ENCODE results near the gene PAK1.

PAK1 gene

DNA sequence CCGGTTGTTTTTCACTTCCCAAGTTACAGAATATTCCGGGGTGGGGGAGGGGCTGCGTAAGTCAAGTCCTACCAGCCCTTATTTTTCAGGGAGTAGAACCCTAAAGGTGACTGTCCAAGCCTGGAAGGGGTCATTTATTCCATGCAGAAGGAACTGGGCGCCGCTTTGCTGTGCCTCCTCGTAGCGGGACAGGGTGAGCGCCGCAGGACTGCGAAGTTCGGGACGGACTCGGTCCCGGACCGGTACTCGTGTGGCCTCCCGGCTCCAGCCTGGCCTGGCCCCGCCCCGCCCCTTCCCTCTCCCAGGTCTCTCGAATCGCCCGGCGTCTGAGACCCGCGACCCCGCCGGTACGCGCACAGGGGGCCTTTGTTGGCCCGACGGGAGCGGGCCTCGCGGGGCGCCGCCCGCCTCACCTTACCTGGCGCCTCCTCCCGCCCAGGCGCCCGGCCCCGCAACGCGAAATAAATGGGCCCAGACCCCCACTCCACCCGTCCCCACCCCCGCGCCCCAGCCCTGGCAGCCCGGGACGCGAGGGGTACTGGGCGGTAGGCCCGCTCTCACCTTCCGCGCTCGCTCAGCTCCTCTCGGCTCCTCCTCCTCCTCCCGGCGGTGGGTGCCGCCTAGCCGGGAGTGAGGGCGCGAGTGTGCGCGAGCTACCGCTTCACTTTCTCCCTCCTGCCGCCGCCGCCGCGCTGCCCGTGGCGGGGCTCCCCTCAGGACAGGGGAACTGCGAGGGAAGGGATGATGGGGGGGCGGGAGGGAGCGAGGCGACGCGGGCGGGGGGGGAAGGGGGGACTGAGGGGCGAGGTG, 698 bp downstream of the PAK1 start:
- no peak for FAIRE-seq

DNA sequence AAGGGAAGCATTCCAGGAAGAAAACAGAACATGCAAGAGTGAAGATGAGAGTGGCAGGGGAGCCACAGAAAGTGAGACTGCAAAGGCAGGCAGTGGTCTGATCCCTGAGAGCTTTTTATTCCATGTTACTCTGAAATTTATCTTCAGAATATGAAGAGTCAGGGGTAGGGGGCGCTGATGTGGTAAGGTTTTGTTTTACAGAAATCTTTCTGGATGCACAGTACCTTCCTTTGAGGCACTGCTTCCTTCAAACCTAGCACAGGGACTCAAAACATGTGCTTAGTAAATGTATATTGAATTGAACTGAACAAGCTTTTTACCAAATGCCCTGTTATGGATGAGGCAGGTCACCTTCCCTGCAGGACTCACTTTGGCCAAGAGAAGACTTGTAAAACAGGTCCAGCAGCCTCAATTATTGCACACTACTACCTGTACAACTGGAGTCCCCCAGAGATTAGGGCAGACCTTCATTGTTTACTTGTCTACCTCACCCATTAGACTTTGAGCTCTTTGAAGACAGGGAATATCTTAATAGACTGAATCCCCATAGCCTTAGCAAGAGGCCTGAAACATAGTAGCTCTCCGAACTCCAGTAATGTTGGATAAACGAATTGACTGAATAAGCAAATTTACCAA, 2.2 kb downstream of the PAK1 start:
- no peak for FAIRE-seq

DNA sequence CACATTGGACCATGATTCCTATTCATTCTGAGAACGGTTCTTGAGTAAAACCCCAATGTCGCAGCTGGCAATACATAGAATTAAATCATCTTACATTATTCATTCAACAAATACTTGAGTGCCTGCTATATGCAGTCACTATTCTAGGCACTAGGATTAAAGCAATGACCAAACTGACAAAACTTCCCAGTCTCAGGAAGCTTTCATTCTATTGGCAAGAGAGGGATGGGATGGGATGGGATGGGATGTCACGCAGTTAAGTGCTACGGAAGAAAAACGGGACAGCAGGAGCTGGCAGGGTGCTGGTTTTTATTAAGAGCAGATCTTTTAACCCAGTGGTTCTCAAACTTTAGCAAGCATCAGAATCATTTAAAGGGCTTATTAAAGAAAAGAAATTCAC, 2.9 kb downstream of the PAK1 start:
- FAIRE-seq = no peak

DNA sequence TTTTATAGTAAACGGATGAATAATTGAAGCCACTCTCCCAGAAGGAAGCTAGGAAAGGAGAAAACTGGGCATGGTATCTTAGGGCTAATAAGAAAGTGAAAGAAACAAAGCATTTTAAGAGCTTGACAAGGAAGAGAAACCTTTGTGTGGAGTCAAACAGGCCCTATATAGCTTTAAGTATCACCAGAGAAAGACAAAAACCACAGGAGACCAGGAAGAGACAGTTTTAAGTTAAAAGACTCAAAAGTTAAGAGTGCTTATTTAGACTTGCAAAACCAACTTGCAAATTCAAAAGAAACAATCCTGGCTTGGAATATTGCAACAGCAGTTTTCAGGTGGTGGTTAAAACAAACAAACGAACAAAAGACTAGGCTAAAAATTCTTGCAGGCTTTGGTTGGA, 3.4 kb downstream of the PAK1 start:
- FAIRE-seq = no peak

DNA sequence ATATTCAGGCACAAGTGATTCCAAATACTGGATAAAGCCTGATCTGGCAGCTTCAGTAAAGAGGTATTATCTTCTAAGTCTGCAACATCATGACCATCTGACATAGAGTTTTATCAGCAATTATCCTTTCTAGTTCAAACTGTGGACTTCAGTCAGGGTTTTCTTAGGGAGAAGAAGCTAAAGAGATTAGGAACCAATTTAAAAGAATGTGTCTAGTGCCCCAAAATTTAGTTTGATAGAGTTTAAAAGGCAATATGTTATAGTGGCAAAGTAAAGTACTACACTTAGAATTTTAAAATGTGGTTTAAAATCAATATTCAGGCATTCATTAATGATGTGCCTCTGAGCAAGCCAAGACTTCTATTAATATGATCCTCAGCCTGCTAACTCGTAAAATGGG, 5.4 kb downstream of the PAK1 start:
- FAIRE-seq = no peak

DNA sequence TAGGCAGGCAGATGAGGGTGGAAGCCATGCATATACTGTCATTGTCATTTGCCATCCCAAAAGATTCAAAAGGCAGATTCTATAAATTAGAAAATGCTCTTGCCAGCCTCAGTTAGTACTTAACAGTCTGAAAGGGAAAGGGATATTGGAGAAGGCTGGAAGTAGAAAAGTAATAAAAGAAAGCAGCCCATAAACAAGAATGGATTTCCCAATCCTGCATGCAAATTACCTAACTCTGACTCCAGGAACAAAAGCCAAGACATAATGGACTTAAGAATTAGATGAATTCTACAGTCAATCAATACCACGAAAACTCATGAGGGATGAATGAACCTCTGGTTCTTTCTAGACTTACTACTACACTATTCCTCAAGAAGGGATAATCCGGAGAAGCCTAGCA, 5.9 kb downstream of the PAK1 start:
- FAIRE-seq = no peak

DNA sequence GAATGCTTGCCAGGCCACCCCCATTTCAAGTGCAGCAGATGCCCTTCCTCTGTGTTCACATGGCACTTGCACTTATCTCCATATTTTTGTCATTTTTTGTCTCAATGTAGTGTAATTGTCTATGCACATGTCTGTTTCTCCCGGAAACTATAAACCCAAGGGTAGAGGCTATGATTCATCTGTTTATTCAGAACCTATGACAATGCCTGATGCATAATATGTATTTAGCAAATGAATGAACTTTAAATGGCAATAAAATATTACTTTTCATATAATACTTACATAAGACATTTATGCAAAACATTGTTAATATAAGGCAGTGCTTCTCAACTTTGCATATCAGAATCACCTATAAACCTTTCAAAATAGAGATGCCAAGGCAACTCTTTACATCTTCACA, 6.7 kb downstream of the PAK1 start:
- no peak for FAIRE-seq

DNA sequence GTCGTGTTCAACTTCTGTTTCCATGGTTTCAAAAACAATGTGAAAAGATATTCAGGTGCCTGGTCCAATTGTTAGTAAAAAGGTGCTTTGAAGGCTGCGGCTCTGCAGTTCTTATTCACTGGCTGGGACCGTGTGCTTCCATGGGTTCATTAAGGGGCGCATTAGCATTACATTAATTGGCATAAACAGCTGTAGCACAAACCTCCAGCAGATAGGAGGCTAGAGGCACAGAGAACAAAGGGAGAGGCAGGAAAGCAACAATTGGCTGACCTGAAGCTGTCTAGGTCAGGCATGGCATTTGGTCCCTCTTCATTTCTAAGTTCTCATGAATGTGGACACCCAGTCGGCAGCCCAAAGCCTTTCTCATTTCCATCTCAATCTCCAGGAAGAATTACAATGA, 16.6 kb downstream of the PAK1 start:
- no peak for FAIRE-seq

DNA sequence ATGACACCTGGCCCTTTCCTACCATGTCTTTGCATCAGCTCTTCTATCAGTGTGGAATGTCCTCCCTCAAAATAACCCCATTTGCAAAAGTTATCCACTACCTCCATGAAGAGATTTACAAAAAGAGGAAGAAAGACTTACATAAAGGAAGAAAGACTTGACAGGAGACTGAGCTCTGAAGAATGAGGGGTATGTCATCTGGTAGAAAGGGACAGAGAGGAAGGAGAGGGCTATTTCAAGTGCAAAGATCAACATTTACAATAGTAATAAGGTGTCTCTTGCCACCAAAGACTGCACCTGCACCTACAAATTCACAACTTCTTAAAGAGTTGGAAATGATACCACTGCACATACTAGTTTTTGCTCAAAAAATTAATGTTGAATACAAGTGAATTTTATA, 18.2 kb downstream of the PAK1 start:
- FAIRE-seq = no peak

DNA sequence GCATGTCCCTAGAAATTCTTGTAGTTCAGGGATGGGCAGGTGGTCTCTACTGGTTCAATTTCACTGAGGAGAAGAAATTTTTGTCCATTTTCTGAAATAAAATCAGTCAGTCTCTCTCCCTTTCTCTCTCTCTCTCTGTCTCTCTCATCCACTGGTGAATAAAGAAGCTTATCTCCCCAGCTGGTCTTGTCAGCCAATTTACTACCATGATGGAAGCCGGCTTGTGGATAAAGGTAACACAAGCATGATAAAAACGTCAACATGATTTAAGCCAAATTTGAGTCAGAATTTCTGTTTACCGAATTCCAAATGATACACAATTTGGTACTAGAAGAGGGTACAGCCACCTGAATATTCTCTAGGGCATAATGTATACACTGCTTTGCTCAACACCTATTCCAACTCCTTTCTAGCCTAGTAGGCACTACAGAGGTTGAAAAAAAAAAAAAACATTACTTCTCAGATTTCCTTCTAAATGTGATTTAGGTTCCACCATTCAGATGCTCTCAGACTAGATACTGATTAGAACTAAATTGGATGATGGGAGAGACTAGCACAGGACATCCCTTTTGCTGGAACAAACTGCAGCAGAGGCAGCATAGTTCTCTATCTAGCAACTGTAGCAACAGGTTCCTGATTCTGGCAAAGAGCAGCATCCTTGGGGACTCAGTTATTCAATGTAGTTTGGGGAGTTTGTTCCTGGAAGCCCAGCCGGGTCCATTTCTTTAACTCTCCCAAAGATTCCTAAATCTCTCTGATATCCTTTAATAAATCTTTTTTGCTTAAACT, 18.8 kb downstream of the PAK1 start:
- no peak for FAIRE-seq

DNA sequence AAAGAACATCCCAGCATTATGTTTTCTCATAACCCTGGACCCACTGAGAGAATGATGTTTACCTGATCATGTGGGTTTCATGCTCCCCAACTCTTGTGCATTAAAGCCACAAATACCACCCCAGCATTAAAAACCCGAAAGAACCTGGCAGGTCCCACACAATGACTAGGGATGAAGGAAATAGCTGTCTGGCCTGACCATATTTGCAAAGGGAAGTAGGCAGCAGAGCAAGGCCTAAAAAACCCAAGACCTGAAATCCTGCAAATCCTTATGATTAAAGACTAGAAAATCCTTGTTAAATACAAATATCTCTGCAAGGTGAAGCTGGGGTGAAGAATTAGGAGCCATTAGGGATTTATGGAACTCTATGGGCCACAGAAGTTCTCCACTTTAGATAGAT, 23.7 kb downstream of the PAK1 start:
- FAIRE-seq = no peak

DNA sequence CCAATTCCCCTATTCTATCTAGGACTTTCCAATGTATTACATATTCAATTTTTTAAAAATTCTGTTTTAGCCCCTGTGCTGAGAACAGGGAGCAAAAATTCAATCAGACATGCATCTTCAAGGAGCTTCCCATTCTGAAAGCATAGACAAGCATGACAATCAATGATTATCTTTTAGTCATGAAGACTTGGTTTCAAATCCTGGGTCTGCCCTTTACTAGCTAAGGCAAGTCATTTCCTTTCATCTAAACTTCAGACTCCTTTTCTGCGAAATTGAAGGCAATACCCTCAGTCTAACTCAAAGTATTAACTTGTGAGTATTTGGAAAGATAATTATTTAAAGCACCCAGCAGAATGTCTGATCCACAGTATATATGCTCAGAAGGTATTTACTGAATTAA, 24.1 kb downstream of the PAK1 start:
- no peak for FAIRE-seq

DNA sequence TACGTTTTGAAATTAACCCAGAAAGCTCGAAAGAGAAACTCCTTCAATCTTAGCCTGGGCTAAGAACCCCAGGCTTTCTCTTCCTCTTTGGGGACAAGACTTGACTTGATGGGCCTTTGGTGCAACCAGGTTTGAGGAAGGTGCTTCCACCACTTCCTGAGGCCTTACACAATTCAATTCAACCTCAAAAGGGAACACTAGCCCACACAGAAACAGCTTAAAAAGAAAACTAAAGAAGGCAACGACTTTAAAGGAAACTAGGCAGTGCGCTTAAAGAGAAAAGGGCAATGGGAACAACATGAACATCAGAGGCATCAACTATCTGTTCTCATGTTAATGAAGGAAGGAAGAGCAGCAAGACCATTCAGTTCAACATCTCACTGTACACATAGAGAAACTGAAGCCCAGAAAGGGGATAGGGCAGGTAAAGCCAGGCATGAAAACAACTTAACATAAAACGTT, 24.8 kb downstream of the PAK1 start:
- FAIRE-seq = no peak

DNA sequence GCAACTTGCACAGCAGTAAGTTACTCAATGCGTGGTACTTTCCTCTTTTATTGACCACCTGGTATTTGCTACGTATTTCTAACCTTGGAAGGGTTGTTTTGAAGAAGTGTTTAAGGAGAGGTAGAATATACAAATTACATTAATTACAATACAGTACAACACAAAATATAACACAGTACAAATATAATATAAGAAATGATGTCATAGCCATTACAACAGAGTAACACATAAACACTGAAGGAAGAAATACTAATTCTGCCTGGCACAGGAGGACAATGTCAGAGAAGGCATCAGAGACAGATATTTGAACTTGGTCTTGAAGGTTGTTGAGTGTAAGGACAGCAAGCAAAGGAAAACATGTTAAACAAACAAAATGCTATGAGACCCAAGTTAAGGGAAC, 25.6 kb downstream of the PAK1 start:
- FAIRE-seq = no peak

DNA sequence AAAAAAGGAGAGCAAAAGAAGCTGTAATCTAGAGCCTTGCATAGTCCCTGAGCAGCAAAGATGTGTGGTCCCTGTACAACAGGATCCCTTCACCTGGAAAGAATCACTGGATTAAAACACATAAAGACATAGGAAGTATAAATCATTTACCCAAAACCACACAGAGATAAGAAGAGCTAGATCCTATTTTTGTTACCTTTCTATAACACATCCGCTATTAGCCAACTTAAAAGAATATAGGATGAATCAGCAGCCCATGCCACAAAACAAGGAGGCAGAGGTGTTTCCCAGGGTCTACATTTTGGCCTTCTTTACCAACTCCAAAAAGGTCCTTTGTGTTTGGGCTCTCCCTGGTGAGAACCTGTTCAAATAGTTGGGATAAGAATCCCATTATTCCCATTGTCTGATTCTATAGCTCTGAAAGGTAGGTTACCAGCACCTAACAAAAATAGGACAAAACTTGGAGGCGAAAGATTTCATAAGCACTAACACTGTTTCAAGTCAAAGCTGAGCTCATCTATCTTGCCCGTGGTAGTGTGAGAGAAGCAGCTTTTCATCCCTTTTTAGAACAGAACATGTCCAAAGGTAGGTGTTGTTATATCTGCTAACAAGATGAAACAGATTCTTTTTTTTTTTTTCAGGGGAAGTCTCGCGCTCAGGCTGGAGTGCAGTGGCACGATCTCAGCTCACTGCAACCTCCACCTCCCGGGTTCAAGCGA, 26.8 kb downstream of the PAK1 start:
- no peak for FAIRE-seq

DNA sequence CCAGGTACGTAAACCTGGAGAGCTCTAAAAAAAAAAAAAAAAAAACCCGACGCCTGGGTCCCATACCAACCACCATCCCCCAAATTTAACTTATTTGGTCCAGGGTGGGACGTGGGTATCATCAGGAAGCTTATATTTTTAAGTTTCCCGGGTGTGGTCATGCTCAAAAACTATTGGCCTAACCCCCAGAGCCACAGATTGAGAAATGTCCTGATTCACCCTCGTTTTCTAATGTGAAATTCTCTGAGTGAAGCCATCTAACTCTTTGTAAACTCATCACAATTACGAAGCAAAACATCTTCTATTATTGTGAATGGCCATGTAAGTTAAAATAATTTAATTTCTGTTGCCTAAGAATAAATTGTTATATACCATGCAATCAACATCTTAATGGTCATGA, 29.6 kb downstream of the PAK1 start:
- no peak for FAIRE-seq

DNA sequence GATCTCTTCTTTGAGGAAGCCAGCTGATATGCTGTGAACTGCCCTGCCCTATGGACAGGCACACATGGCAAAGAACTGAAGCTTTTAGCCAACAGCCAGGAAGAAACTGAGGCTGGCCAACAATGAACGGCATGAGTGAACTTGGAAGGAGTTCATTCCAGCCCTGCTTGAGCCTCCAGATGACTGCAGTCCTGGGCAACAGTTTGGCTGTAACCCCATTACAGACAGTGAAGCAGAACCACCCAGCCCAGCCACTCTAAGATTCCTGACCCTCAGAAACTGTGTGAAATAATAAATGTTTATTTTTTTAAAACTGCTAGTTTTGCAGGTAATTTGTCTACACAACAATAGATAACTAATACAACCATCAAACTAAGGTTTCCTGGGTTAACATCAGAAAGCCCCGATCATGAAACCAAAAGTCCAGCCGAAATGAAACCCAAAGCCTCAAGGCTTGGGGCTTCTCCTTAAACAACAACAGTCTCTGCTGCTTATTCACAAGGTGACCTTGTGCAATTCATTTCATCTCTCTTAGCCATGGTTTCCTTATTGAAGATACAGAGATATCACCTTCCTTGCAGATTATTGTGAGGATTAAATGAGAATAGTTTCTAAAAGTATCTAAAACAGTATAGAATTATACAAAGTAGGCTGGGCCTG, 31.4 kb downstream of the PAK1 start:
- FAIRE-seq = no peak

DNA sequence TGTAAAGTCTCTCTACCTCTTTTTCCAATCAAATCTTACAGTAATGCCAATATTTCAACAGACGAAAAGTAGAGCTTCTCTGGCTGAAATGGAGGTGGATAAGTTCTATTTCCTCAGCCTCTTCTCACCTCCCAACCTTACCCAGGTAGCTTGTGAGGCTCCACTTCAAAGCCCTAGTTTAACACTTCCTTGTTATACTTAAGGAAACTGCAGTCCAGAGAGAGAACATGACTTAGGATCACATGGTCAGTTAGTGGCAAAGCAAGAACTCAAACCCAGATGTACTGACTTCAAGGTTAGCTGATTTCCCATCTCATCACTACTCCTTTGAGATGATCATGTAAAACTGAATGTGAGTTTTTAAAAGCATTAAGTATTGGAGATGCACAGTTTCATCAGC, 32.5 kb downstream of the PAK1 start:
- no peak for FAIRE-seq

DNA sequence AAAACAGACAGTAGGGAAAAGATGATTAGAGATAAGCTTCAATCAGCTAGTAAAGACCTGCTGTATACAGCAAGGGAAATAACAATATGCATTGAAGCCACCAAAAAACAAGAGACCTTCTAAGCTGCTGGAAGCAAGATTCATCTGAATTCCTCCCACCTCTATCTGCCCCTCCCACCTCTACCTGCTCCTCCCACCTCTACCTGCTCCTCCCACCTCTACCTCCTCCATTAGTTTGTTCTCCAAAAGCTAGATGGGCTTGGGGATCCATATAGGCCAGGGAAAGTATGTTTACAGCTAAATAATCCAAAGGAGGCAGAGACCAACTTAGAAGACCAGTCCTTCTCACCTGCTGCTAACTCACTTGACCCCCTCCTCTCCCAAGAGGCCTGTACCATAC, 33.2 kb downstream of the PAK1 start:
- FAIRE-seq = no peak

DNA sequence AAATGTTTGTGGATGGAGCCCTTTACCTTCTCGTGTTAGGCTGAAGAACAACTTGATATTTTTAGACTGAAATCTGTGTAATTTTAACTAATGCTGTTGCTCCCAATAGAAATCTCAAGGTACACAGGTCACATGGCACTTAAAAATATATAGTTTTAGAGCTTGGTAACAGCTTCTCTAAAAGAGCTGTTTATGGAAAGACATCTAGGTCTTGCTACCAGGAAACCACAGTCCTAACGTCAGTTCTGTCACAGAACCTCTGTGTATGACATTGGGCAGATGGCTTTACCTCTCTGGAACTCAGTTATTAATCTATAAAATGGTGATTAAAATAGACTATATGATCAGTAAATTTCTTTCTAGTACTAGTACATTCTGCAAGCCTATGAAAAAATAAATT, 35.4 kb downstream of the PAK1 start:
- no peak for FAIRE-seq

DNA sequence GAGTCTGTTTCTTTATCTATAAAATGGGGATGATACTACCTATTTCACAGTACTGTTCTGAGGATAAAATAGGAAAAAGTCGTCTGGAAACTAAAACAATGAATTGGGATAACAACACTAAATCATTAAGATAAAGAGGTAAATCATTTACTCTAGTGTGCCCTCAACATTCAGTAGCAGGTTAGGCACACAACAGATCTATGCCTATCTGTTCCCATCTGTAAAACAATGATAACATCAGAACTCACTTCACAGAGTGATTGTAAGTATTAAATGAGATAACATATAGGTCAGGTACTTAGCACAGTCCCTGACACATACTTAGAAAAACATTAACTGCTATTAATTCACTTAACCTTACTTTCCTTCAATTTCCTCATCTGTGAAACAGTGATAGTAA, 36.9 kb downstream of the PAK1 start:
- no peak for FAIRE-seq

DNA sequence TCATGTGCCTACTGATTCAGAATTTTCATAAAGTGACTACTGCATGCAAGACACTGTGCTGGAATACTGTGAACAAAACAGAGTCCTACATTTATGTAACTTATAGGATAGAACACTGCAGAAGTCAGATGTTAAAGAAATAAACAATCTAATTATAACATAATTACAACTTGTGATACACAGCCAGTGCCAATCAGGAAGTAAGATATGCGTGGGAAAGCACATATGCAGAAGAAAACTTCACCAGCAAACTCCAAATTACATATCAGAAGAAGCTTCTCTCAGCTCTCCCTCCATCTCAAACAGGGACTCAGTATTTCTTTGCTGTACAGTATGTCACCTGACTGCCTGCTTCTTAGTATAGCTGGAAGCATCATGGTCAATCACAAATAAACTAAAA, 37.4 kb downstream of the PAK1 start:
- no peak for FAIRE-seq

DNA sequence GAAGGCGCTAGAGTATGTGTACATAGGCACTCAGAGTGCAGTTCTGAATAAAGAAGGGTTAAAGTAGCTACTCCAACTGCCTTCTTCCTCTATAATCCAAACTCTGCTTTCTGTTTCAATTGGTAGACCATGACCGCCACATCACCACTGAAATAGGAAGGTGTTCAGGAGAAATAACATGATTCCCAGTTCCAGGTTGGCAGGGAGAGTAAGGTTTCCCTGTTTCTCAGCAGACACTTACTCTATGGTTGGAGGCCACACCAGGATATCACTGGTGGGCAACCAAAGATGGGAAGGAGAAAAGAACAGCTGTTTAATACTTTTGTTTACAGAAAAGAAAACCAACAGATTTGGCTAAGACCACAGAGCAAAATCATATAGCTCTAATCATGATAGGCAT, 37.9 kb downstream of the PAK1 start:
- FAIRE-seq = no peak

Measured in endometrium (tissue), 2 donors.